Osteoblast (primary cell): ENCODE results near the gene HIGD1A. TPM values are rescaled to one million over a fixed set of nuclear protein-coding genes. Genes with fewer than 3 reads are reported as not detected.

Source experiments
- DNase-seq: peaks from one replicate; pipeline ENCODE4 v3.0.0; 2011; ENCODE audit warnings: low spot score, mixed read lengths; ENCODE audit not compliant: insufficient read length; ENCODE audit errors: missing footprints
- H2AFZ ChIP-seq: 2 replicates; pipeline ENCODE4 v1.6.0; 2011; ENCODE audit warnings: mild to moderate bottlenecking, low read length
- H3K27ac ChIP-seq: 2 replicates; pipeline ENCODE4 v1.5.1; 2011; ENCODE audit warnings: mild to moderate bottlenecking, low read depth, low read length, moderate library complexity
- H3K27me3 ChIP-seq: 2 replicates; pipeline ENCODE4 v1.6.0; 2012; ENCODE audit warnings: mild to moderate bottlenecking, control low read depth, inconsistent platforms, low read length, moderate library complexity; ENCODE audit not compliant: insufficient read depth
- H3K36me3 ChIP-seq: 2 replicates; pipeline ENCODE4 v1.5.1; 2011; ENCODE audit warnings: mild to moderate bottlenecking, low read length, control low read depth, moderate library complexity; ENCODE audit not compliant: insufficient read depth
- H3K4me1 ChIP-seq: 2 replicates; pipeline ENCODE4 v1.5.1; 2011; ENCODE audit warnings: mild to moderate bottlenecking, low read length, control low read depth, moderate library complexity; ENCODE audit not compliant: insufficient read depth
- H3K4me2 ChIP-seq: 2 replicates; pipeline ENCODE4 v1.6.0; 2011; ENCODE audit warnings: mild to moderate bottlenecking, low read length; ENCODE audit not compliant: insufficient read depth
- H3K4me3 ChIP-seq: fragments of 200-600 bp; sonication (generic); 3 replicates; pipeline ENCODE4 v1.5.1; 2012; ENCODE audit warnings: mild to moderate bottlenecking, low read length, inconsistent platforms; ENCODE audit not compliant: insufficient read depth
- H3K79me2 ChIP-seq: 2 replicates; pipeline ENCODE4 v1.6.0; 2012; ENCODE audit warnings: mild to moderate bottlenecking, low read length, control low read depth, inconsistent platforms; ENCODE audit not compliant: insufficient read depth
- H3K9me3 ChIP-seq: 2 replicates; pipeline ENCODE4 v1.5.1; 2011; ENCODE audit warnings: low read depth, low read length, control low read depth
- H4K20me1 ChIP-seq: 2 replicates; pipeline ENCODE4 v1.6.0; 2012; ENCODE audit warnings: mild to moderate bottlenecking, low read length, control low read depth; ENCODE audit not compliant: insufficient read depth
- CTCF ChIP-seq: IDR thresholded peaks from 2 replicates; pipeline ENCODE4 v1.5.1; 2011; ENCODE audit warnings: mild to moderate bottlenecking, low read depth, low read length, moderate library complexity; ENCODE audit errors: extremely low read depth
- total RNA-seq: library from RNA; depleted of rRNA; stranded (reverse); fragments of >200 nt; gene quantifications from 2 replicates; pipeline ENCODE4 v1.2.3, GENCODE V29; 2012

HIGD1A gene
- total RNA-seq, 1 donor: 88.3 TPM

DNA sequence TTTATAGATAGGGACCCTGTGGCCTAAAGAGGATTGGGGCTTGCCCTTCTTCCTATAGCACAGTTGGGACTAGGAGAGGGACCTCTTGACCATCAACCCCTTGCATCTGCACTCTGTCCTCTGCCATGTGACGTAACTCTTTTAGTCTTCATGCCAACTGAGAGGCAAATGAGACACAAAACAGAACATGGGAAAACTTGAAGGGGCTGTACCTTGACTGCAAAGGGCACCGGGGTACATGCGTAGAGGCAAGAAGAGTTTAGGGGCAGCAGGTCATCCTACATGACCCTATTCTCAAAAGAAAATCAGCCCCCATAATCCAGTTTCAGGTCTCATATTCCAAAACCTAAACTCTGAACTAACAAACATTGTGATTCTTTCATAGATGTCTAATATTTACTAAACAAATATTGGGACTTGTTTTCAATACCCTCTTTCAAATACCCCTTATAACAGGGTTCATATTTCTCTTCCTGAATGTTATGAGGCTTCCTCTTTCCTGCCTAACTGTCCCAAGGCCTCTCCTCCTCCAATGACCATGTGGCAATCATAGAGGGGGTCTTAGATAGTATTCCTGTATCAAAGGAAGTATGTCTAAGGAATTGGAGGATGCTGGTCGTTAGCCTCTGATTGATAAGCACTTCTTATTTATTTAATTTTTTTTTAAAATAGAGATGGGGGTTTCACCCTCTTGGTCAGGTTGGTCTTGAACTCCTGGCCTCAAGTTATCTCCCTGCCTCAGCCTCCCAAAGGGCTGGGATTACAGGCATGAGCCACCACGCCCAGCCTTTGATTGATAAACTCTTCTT, 25.5 kb upstream of the HIGD1A start:
- no peaks in the 10 kb centered on the region for H3K4me1 ChIP-seq
- no peak overlapping the region for H3K27ac ChIP-seq
- H3K36me3 ChIP-seq: no peaks in the 10 kb centered on the region
- peaks cover 12% of the 10 kb centered on the region for H3K27me3 ChIP-seq
- no peaks in the 10 kb centered on the region for H3K79me2 ChIP-seq
- H3K9me3 ChIP-seq: no peaks in the 10 kb centered on the region
- no peak for DNase-seq
- H3K4me3 ChIP-seq: no peak overlapping the region
- no peak for TF ChIP-seq CTCF
- no peaks in the 10 kb centered on the region for H4K20me1 ChIP-seq
- H3K4me2 ChIP-seq: no peak overlapping the region
- no peak overlapping the region for H2AFZ ChIP-seq

GRCh38 chr3:42829083-42829627, 24.9 kb upstream of the HIGD1A start:
- TF ChIP-seq CTCF: no peak
- Histone ChIP-seq H3K4me2 (no peak overlapping the region), H2AFZ (no peak overlapping the region), H3K27me3 (peaks cover 12% of the 10 kb centered on the region), H4K20me1 (no peaks in the 10 kb centered on the region), H3K9me3 (no peaks in the 10 kb centered on the region), H3K79me2 (no peaks in the 10 kb centered on the region), H3K4me1 (no peaks in the 10 kb centered on the region), H3K4me3 (no peak overlapping the region), H3K27ac (no peak overlapping the region), H3K36me3 (no peaks in the 10 kb centered on the region)
- no peak for DNase-seq

DNA sequence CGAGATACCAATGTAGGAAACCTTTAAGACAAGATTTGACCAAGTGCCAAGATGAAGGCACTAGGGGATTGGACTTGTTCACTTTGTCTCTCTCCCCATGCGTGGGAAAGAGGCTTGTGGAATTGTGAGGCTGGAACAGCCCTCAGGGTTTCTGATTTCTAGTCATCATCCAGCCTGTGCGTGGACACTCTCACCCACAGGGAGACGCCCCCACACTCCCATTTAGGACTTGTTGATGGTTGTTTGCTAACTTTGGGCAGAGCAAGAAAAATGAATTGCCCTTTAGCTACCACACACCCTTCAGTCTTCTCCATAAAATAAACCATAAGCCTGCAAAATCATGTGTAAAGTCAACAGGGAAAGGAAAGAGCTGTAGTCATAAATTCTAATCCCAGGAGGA, 23.4 kb upstream of the HIGD1A start:
- no peak overlapping the region for H3K4me3 ChIP-seq
- no peaks in the 10 kb centered on the region for H3K79me2 ChIP-seq
- no peaks in the 10 kb centered on the region for H3K9me3 ChIP-seq
- H2AFZ ChIP-seq: no peak overlapping the region
- no peak overlapping the region for H3K27ac ChIP-seq
- no peaks in the 10 kb centered on the region for H4K20me1 ChIP-seq
- TF ChIP-seq CTCF: no peak
- no peak for DNase-seq
- no peak overlapping the region for H3K4me2 ChIP-seq
- no peaks in the 10 kb centered on the region for H3K36me3 ChIP-seq
- H3K4me1 ChIP-seq: no peaks in the 10 kb centered on the region
- H3K27me3 ChIP-seq: peaks cover 12% of the 10 kb centered on the region

DNA sequence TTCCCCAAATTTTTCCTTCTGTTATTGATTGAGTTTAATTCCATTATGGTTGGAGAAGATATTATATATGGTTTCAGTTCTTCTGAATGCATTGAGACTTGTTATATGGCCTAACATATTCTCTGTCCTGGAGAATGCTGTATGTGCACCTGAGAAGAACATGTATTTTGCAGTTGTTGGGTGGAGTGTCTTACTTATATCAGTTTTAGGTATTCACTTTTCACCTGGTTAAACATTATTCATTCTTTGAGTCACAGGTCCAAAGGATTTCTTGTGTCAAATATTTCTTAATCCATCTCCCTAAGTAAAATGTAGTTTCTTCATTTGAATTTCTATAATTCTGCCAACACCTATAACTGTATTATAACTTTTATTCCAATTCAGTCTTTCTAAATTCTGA, 22.7 kb upstream of the HIGD1A start:
- Histone ChIP-seq H3K36me3 (no peaks in the 10 kb centered on the region), H3K4me3 (no peak overlapping the region), H2AFZ (no peak overlapping the region), H3K4me1 (no peaks in the 10 kb centered on the region), H3K9me3 (no peaks in the 10 kb centered on the region), H3K27me3 (peaks cover 12% of the 10 kb centered on the region), H3K4me2 (no peak overlapping the region), H3K79me2 (no peaks in the 10 kb centered on the region), H3K27ac (no peak overlapping the region), H4K20me1 (no peaks in the 10 kb centered on the region)
- TF ChIP-seq CTCF: no peak
- DNase-seq: no peak
